Activated effector memory CD4-positive, alpha-beta T cell treated with anti-CD3 and anti-CD28 coated beads, Interleukin-2, amount 50 U/mL, for 16 hours (primary cell): Measurements from ENCODE around the gene OR5K2.
A peak's percentile ranks its signal among the peaks of the same experiment; 100 is the strongest.

Experiments
- DNase-seq: peaks from one replicate; pipeline ENCODE4 v3.0.0-alpha.2; 2020

Gene OR5K2

GRCh38 chr3:98497381-98497780 lies at the start of gene OR5K2:
TSS of gene OR5K2 (plus strand) at chr3:98497681. CDS start at chr3:98497681, 0 bp downstream.
- no peak for DNase-seq

DNA sequence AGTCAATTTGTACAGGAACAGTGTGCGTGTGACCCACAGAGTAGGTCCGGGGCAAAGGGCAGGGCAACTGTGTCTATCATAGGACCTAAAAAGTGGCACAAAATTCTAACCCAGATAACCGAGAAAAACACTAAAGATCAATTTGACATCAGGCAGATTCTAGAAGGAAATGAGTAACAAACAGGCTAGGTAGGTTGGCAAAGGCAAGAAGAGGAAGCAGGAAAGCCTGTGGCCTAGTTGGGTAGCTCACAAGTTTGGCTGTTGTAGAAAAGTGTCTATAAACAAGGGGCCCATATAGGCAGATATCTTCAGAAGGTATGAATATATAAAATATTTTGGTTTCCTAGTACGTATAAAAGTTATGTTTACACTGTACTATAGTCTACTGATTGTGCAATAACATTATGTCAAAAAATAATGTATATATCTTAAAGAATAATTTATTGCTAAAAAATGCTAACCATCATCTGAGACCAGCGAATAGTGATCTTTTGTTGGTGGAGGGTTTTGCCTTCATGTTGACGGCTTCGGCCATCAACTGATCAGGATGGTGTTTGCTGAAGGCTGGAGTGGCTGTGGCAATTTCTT lies 47.8 kb upstream of the OR5K2 start:
- DNase-seq, result no peak

DNA sequence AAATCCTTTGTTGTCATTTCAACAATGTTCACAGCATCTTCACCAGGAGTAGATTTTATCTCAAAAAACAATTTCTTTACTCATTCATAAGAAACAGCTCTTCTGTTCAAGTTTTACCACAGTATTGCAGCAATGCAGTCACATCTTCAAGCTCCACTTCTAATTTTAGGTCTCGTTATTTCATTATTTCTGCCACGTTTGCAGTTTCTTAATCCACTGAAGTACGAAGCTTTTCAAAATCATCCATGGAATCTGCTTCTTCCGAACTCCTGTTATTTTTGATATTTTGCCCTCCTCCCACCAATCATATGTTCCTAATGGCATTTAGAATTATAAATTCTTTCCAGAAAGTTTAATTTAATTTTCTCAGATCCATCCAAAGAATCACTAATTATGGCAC lies 47.1 kb upstream of the OR5K2 start:
- no peak for DNase-seq

GRCh38 chr3:98453827-98454226 lies 43.7 kb upstream of the OR5K2 start:
- DNase-seq, result no peak

DNA sequence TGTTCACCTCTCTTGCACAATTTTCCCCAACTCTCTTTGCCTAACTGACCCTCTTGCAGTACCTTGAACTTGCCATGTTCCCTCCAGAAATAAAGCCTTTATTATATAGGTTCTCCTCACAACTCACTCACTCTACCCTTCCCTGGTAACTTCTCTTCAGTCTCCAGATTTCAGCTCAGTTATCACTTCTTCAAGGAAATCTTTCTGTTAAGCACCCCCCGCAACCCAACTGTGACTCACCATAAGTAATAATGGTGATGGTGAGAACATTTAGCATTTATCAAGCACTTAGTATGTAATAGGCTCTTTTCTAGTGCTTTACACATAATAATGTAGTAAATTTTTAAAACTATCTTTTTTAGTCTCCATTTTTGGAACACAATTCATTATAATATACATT lies 42.6 kb upstream of the OR5K2 start:
- no peak for DNase-seq

DNA sequence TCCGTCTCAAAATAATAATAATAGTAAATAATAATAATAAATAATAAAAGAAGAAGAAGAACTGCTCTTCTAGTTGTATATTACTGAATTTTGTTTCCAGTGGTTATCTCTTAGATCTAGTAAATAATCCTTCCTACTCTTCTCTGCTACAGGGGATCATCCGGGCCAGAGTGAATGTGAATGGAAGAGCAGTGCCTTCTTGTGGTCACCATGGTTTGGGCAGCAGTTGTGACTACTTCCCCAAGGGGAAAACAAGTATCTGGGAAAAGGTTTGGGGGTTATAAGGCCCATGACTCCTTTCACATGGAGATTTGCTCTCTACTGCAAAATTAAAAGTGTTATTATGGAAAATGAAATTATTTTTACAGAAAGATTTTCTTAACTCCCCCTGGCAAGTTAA lies 39.9 kb upstream of the OR5K2 start:
- no peak for DNase-seq

GRCh38 chr3:98460220-98460619 lies 37.3 kb upstream of the OR5K2 start:
- DNase-seq, result no peak

GRCh38 chr3:98462901-98463300 lies 34.6 kb upstream of the OR5K2 start, which contains the start of gene OR5K1:
TSS of gene OR5K1 (plus strand) at chr3:98463201. CDS start at chr3:98469577, 6,376 bp downstream.
- no peak for DNase-seq

GRCh38 chr3:98482717-98483482 lies 14.6 kb upstream of the OR5K2 start:
- DNase-seq, result no peak

DNA sequence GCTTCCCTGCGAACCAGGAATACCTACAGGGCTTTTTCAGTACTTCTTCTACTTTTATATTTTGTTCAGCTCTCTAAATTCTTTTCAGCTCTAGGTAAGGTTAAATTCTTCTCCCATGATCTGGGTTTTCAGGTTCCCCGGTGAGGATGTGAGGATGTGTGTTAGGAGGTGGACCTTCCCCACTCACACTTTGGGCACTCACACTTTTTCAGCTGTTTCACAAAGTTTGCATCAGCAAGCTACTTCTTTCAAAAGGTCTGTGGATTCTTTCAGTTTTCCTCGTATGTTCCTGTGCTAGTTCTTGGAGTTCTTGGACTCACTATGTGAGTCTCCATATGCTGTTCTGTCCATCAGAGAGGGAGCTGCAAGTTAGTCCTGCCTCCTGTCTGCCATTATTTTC lies 13.9 kb upstream of the OR5K2 start:
- DNase-seq, result no peak

GRCh38 chr3:98500019-98500418 lies 2.5 kb downstream of the OR5K2 start:
- DNase-seq, result no peak

GRCh38 chr3:98501270-98501669 lies 3.8 kb downstream of the OR5K2 start:
- no peak for DNase-seq

DNA sequence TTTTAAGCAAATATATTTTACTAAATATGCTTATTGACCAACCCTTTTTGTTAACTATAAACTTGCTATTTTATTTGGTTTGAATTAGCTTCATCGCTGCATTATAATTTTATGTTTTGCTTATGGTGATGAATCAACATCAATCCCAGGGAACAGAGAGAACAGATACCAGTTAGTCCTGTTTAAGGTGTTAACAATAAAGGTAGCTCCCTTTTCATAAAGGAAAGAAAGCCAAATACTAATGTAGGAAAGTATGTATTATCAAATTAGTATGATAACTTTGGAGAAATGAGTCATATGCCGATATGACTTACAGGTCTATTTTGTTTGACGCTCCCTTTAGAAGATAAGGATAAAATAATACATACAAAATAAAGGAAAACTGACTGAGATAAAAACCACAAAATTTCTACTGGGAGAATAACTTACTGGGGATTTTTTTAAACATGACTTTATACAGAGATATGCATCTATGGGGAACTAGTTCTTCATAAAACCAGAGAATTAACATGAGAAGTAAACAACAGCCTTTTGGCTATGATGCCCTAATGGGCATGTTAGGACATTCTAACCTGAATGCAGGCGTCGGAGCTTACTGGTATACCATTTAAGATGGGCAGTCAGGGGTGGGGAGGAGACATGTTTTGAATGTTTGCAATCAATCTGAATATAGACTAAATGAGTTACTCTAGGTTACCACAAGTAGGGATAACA lies 4.5 kb downstream of the OR5K2 start:
- no peak for DNase-seq

GRCh38 chr3:98504539-98504938 lies 7.1 kb downstream of the OR5K2 start:
- no peak for DNase-seq

DNA sequence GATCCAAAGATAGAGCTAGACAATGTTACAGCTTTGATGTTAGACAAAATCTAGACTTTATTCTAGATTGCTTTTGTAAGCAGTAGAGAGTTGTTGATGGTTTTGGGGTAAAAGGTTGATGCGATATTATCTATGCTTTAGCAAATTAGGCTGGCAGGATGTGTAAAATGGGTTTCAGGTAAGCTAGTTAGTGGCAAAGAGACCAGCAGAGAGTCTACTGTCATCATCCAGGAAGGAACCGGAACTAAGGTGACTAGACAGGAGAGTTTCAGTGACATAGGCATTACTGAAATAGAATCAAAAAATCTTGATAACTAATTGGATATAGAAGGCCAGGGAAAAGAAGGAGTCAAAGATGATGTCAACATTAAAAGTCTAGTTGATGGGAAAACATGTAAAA lies 11.1 kb downstream of the OR5K2 start:
- no peak for DNase-seq

DNA sequence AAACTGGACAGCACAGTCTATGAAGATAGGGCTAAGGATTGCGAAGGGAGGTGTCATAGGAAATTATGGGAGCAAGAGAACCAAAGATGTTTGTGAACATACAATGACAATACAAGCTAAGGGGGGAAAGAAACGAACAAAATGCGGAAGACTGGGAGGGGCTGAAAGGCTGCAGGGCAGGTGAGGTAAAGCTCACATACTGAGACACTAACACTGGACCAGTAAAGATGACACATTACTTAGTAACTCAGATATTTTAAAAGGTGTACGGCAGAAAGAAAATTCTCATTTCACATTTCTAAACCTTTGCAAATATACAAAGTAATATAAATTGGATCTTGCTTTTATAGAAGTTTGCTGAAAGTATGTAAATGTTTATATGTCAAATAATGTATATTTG lies 15.1 kb downstream of the OR5K2 start:
- no peak for DNase-seq

DNA sequence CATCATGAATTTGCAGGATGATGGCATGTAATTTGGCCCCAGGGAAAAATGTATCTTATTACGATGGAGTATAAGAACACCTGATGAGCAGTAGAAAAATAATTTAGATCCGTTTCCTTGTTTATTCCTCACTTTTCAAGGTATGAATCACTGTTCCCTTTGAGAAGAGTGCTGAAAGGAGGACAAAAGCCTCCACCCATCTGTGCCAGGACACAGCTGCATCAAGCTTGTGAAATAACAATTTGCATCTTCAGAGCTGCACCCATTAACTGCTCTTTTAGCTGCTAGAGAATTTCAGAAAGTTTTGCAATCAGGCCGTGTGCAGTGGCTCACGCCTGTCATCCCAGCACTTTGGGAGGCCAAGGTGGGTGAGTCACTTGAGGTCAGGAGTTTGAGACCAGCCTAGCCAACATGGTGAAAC lies 15.6 kb downstream of the OR5K2 start:
- DNase-seq, result no peak

DNA sequence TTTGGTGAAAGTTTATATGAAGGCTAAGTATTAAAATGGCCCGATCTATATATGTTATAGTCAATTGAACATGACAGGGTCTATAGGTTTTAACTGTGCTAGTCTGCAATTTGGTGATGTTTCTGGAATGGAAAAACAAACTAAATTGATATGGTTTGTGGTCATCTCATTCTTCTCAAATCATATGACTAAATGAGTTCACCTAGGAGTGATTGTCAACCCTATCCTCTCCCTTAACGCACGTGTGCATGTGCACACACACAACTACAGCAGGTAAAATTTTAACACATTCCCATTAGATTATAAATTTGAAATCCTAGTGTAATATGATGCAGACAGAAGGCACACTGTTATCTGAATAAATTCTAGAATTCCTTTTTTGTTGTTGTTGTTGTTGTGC lies 16.3 kb downstream of the OR5K2 start:
- DNase-seq, result no peak

DNA sequence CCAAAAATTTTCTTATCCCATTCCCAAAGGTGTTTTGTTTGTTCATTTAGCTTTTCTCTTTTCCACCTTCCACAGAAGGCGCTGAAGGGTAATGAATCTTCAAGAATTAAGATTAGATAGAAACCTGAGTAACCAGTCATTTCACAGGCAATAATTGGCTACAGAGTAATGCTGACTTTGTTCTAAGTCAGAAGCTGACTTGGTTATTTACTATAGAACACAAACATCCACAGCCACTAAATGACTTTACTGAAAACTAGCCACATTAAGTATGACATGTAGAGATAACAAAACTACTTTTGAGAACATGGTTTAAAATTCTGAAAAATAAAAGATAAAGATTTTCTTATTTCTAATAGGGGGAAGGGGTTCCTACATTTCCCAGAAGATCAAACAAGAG lies 17.5 kb downstream of the OR5K2 start:
- no peak for DNase-seq

DNA sequence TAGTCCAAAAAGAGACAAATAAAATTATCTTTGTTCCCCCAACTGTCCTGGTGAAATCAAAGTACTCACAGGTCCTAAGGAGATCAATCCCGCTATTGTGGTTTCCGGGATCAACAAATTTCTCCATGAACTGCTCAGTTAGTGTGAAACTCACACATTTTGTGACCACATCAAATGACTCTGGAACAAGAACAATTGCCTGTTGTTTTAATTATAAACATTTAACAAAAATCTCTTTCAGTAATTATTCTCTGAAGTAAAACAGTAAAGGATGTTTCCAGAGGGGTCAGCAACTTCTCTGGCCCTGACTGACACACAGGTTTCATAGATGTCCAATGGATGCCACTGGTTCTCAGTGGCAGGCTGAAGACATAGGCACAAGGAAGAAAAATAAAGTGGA lies 21.3 kb downstream of the OR5K2 start:
- no peak for DNase-seq

GRCh38 chr3:98519351-98519750 lies 21.9 kb downstream of the OR5K2 start:
- DNase-seq, result no peak

DNA sequence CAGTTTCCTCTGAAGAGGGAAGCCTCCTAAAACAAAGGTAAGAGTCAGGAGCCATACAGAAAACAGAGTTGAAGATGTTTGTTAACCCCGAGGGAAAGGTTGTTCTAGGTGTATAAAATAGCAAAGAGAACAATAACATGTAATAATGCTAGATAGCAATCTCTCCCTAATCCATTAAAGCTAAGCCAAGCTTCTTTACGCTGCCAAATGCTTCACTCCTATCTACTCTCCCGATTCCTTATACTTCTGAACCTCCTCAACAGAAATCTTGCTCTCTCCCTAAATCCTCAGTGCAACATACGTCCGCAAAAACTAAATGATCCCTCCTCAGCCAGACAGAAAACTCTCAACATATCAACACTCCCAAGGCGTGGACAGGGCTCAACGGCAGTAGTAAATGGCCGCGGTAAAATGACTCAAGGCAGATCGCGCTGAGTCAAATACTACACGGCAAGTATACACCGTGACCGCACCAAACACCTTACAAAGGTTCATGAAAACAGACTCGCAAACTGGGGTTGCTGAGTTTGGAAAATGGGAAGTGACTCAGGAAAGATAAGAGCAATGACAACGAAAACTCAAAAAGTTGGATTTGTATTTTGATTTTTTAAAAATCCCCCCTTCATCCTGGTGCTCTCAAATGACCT lies 24.5 kb downstream of the OR5K2 start:
- peak; percentile 86 for DNase-seq

DNA sequence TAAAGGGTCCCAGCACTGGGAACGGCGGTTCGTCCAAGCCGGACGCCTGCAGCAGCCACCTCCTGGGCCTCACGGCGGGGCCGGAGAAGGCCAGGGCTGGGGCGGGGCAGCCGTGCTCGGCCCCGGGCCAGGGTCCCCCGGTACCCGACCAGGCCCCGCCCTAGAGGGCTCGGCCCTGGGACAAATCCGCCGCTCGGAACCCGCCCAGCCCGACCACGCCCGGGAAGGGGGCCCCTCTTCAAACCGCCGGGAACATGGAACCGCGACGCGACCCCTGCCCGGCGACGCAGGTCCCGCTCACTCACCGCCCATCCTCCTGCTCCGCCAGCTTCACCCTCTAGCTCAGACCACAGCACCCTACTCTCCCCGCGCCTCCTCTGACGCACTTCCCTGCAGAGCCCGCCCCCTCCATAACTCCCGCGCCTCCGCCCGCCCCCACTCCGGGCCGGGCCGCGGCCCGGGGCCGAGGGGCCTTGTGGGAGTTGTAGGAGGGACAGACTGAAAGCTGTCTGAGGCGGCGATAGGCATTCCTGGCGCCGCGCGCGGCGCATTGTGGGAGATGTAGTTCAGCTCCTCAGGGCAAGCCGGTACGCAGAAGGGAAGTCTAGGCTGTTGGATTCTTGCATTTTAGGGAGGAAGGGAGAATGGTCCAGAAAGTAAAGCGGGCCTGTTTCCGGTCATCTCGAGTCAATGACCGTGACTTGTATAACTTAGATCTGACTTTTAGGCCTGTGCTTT lies 25.2 kb downstream of the OR5K2 start, which contains the start of gene CLDND1:
Gene CLDND1 (minus strand): TSS at position 359 of the 738 bp plus-strand sequence. CDS start 1,478 bp downstream, outside the sequence.
- DNase-seq, result peak; percentile 98
